GM18511 (cell line): ENCODE data around the gene IFT172.
"Not testable (repeated sequence)": the region's sequence is repeated elsewhere in the genome, so short reads cannot be mapped to it uniquely, and the experiment has no call there.

ENCODE experiments used
- ATAC-seq: cut with Tn5 transposase; IDR thresholded peaks from one replicate; pipeline ENCODE4 v1.9.1; 2021; ENCODE audit warnings: mild to moderate bottlenecking, moderate library complexity; ENCODE audit not compliant: unreplicated experiment

Gene IFT172, protein sequence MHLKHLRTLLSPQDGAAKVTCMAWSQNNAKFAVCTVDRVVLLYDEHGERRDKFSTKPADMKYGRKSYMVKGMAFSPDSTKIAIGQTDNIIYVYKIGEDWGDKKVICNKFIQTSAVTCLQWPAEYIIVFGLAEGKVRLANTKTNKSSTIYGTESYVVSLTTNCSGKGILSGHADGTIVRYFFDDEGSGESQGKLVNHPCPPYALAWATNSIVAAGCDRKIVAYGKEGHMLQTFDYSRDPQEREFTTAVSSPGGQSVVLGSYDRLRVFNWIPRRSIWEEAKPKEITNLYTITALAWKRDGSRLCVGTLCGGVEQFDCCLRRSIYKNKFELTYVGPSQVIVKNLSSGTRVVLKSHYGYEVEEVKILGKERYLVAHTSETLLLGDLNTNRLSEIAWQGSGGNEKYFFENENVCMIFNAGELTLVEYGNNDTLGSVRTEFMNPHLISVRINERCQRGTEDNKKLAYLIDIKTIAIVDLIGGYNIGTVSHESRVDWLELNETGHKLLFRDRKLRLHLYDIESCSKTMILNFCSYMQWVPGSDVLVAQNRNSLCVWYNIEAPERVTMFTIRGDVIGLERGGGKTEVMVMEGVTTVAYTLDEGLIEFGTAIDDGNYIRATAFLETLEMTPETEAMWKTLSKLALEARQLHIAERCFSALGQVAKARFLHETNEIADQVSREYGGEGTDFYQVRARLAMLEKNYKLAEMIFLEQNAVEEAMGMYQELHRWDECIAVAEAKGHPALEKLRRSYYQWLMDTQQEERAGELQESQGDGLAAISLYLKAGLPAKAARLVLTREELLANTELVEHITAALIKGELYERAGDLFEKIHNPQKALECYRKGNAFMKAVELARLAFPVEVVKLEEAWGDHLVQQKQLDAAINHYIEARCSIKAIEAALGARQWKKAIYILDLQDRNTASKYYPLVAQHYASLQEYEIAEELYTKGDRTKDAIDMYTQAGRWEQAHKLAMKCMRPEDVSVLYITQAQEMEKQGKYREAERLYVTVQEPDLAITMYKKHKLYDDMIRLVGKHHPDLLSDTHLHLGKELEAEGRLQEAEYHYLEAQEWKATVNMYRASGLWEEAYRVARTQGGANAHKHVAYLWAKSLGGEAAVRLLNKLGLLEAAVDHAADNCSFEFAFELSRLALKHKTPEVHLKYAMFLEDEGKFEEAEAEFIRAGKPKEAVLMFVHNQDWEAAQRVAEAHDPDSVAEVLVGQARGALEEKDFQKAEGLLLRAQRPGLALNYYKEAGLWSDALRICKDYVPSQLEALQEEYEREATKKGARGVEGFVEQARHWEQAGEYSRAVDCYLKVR (N-terminal part only)

GRCh38 chr2:27489498-27490397, at the start of gene IFT172:
Gene IFT172 (minus strand): TSS chr2:27489743. CDS start chr2:27489653, 90 bp downstream.
- peak; percentile 99 for ATAC-seq

- not testable (repeated sequence) for ATAC-seq
These were observed 49.4 kb upstream of the IFT172 start for GRCh38 chr2:27538839-27539450.

DNA sequence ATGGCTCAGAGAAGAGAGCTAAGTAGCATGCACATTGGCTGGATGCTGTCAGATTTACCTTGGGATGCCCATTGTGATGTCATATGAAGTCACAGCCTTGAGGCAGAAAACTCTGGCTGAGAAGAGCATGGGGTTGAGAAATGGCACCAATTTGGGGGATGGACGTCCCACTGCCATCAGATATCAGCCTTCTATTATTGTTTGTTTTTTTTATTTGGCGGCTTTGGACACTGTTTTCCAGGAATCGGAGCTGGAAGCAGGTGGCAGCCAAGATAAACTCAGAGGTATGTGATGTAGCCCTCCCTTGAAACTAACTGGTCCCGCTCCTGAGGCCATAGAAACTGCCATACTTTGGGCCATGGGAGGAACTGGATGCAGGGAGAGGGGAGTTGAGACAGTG, 47.7 kb upstream of the IFT172 start:
- ATAC-seq: no peak

DNA sequence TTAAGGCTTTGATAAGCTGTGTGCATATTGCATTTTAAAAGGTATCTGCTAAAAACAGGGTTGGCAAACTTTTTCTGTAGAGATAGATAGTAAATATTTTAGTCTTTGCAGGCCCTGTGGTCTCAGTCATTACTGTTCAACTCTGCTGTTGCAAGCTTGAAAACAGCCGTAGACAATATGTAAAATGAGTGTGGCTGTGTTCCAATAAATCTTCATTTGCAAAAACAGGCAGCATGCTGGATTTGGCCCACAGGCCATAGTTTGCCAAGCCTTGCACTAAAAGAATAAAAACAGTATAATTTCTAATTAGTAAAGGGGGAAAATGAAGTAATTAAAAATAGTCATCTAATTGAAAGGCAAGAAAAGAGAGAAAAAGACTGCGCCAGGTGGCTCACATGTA, 42.4 kb upstream of the IFT172 start:
- no peak for ATAC-seq

- ATAC-seq: no peak
These were observed 37.6 kb upstream of the IFT172 start for GRCh38 chr2:27527182-27527581.

GRCh38 chr2:27522400-27522945, 32.9 kb upstream of the IFT172 start:
- no peak for ATAC-seq

GRCh38 chr2:27520316-27520715, 30.8 kb upstream of the IFT172 start:
- ATAC-seq: no peak

GRCh38 chr2:27518782-27519113, 29.2 kb upstream of the IFT172 start:
- no peak for ATAC-seq

DNA sequence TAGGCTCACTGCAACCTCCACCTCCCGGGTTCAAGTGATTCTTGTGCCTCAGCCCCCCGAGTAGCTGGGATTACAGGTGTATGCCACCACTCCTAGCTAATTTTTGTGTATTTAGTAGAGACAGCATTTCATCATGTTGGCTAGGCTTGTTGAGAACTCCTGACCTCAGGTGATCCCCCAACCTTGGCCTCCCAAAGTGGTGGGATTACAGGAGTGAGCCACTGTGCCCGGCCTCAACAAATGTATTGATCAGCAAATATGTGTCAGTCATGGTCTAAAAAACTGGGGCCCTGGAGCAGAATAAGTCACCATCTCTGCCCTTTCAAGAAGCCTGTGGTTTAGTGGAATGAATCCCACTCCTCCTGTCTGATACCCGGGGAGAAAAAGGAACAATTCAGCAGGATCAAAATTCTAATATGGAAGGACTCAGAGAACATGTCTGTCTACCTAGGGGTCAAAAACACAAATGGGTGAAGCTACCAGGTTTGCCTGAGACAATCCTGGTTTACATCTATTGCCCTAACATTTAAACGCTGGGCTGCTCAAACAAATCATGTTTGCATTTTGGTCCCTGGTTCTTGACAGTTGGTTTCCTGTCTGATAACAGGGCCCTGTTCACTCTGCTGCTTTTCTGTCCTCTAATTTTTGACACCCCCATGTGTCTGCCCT, 28.7 kb upstream of the IFT172 start:
- ATAC-seq: no peak

DNA sequence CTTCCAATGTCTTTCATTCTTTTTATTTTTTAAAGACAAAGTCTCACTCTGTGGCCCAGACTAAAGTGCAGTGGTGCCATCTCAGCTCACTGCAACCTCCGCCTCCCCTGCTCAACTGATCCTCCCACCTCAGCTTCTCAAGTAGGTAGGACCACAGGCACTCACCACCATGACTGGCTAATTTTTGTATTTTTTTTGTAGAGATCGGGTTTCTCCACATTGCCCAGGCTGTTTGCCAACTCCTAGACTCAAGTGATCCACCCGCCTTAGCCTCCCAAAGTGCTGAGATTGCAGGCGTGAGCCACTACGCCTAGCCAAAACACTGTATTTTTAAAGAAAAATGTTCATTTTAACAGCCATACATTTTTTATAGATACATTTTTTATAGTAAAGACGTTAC, 19.8 kb upstream of the IFT172 start:
- no peak for ATAC-seq

DNA sequence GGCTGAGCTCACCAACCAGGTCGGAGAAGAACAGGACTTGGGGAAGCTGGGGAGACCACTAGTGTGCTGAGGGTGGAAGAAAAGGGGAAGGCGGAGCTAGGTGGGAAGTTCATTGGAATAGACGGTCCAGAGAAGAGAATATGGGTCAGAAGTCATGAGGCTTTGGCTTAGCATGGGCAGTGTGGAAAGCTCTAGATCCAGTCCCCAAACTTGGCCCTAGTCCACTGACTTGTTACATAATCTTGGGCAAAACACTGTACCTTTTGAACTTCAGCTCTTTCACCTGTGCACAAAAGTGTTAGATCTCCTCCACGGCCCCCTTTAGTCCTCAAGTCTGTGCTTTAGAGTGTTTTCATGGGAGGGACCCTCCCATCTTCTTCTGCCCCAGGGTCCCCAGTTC, 17.8 kb upstream of the IFT172 start:
- no peak for ATAC-seq

DNA sequence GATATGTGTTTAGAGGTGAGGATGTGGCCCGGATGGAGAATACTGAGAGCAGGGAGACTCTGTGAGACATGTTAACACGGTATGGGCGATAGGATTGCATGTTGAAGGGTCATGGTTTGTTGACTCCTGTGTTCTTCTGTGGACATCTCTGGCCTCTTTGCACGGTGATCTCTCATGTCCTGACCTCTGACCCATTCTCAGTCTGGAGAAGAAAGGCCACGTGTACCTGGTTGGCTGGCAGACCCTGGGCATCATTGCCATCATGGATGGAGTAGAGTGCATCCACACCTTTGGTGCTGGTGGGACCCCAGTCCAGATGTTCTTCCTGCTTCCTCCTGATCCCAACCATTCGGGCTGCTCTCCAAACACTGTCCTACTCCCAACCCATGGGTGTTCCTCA, 17.0 kb upstream of the IFT172 start:
- ATAC-seq: no peak

DNA sequence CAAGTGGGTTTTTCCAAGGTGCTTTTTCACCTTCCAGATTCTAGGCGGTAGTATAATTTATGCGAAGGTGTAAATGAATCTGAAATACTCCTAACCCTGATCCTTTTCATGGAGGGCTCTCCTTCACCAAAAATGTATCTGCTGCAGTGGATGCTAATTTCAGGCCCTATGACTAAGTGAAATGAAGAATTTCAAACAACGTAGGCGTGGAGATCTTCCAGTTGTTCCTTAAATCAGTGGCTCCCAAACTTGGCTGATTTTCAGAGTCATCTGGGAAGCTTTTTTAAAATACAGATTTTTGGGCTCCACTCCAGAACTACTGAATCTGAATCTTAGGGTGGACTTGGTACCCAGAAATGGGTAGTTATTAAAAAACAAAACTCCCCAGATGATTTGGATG, 12.6 kb upstream of the IFT172 start:
- no peak for ATAC-seq

DNA sequence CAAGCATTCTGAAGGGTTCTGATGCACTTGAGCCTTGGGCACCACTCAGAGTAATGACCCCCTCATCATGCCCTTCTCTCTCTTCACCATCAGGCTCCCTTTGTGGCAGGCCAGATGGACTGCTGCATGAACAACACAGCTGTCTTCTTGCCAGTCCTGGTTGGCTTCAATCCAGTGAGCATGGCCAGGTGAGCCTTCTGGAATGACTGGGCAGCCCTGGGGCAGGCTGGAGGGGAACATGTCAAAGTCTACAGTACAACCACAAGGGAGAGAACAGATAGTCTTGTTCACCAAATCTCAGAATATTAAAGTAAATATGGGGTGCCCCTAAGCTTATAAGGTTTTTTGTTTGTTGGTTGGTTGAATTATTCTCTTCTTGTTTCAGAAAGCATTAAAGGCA, 11.5 kb upstream of the IFT172 start:
- no peak for ATAC-seq

- no peak for ATAC-seq
These were observed 9.4 kb upstream of the IFT172 start for GRCh38 chr2:27498975-27499374.

- no peak for ATAC-seq
These were observed 7.7 kb upstream of the IFT172 start for GRCh38 chr2:27497288-27497627.

GRCh38 chr2:27496357-27497287, 7.1 kb upstream of the IFT172 start, which contains the start of gene GCKR:
Gene GCKR (plus strand): TSS chr2:27496839. CDS start chr2:27496905, 66 bp downstream.
- no peak for ATAC-seq

DNA sequence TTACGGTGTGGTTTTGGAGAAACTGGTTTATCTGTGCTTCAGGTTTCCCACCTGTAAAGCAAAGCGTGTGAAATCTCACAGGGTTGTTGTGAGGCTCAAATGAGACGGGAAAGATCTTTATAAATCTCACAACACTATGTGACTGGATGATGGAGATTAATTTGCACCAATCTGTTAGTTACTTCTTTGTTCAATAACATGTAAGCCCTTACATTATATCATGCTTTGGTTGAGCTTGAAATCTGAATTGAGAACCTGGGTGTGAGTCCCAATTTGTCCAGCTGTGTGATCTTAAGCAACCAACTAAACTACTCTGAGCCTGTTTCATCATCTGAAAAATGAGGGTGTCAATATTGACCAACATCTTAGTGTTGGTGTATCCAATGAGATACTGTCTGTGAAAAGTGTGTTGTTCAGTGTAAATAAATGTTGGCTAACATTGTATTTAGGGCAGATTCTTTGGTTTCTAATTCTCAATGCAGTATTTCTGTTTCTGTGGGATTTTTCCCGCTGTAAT, 6.4 kb upstream of the IFT172 start:
- ATAC-seq: no peak
